Transverse colon (tissue), 4 donors: ENCODE data around the gene SLC22A15. TPM values are rescaled to one million over a fixed set of nuclear protein-coding genes. Genes with fewer than 3 reads are reported as not detected.
"Not testable (repeated sequence)": the region's sequence is repeated elsewhere in the genome, so short reads cannot be mapped to it uniquely, and the experiment has no call there.

Source experiments
- DNase-seq: peaks from one replicate; pipeline ENCODE4 v3.0.0-alpha.2; 2019
- H3K27ac ChIP-seq, 4 donors: fragments of 200-600 bp; sonication (generic); 2 replicates each; pipeline ENCODE4 v1.5.1; 2016 to 2018; ENCODE audit warnings: inconsistent platforms in 4 of 4
- H3K27me3 ChIP-seq: fragments of 200-600 bp; sonication (generic); 2 replicates; pipeline ENCODE4 v1.5.1; 2017; ENCODE audit warnings: inconsistent platforms
- H3K36me3 ChIP-seq, 4 donors: fragments of 200-600 bp; sonication (generic); 2 replicates each; pipeline ENCODE4 v1.5.1; 2017 to 2019; ENCODE audit warnings: inconsistent platforms in 4 of 4
- H3K4me1 ChIP-seq, 4 donors: fragments of 200-600 bp; sonication (generic); 2 replicates each; pipeline ENCODE4 v1.5.1; 2017 to 2020; ENCODE audit warnings: inconsistent platforms in 4 of 4
- H3K4me3 ChIP-seq, 4 donors: fragments of 200-600 bp; sonication (generic); 1 replicate in 1 of 4; 2 replicates in 3 of 4; pipeline versions ENCODE4 v1.5.1 to v1.6.1; 2017 to 2019; ENCODE audit warnings: inconsistent platforms in 4 of 4
- H3K9me3 ChIP-seq, 2 donors: fragments of 200-600 bp; sonication (generic); 2 replicates each; pipeline ENCODE4 v1.5.1; 2017 to 2019; ENCODE audit warnings: inconsistent platforms in 2 of 2
- EP300 ChIP-seq: sonication (generic); formaldehyde crosslinking; IDR thresholded peaks from one replicate; pipeline ENCODE4 v1.6.1; 2017; ENCODE audit warnings: antibody characterized with exemption, low read depth
- POLR2A ChIP-seq: fragments of 450-650 bp; IDR thresholded peaks from one replicate; pipeline ENCODE4 v1.6.1; 2016; ENCODE audit warnings: antibody characterized with exemption, mild to moderate bottlenecking, moderate library complexity
- POLR2AphosphoS5 ChIP-seq, 3 donors: sonication (generic); formaldehyde crosslinking; IDR thresholded peaks; one replicate each; pipeline ENCODE4 v1.6.1; 2016; ENCODE audit warnings: antibody characterized with exemption in 3 of 3
- WGBS, 2 donors: methylation state at CpG; one replicate each; pipeline ENCODE4 v1.1.5; 2018; ENCODE audit warnings: low coverage in 1 of 2; 5-methylcytosine and 5-hydroxymethylcytosine counted together
- in situ Hi-C, 4 donors: fragments of 200-750 bp; cut with MboI; loops; one replicate each; pipeline versions ENCODE4 v1.15.0 to v1.15.1; 2017; ENCODE audit warnings: low sequenced_read_pairs in 3 of 4, low pct_ligation_motif_present in 1 of 4, low pct_unique_long_range_greater_than_20kb in 1 of 4
- intact Hi-C: fragments of 100-400 bp; cut with DNase I; formaldehyde crosslinking; loops from one replicate; pipeline ENCODE4 v1.15.1; 2023; ENCODE audit warnings: low total_unique reads
- total RNA-seq, 4 donors: library from RNA; depleted of rRNA; stranded (reverse); fragments of >200 nt; gene quantifications; one replicate each; pipeline ENCODE4 v1.1.0, GENCODE V29; 2016
- TF ChIP-seq, protein P1 (sequence below), 5 experiments: fragments of 200-600 bp in 3 of 5; fragments of 450-650 bp in 2 of 5; sonication (generic) in 3 of 5; IDR thresholded peaks; 1 replicate in 2 of 5; 2 replicates in 3 of 5; pipeline ENCODE4 v1.5.1; 2016 to 2017; ENCODE audit warnings: antibody characterized with exemption in 5 of 5, inconsistent platforms in 3 of 5, mild to moderate bottlenecking in 2 of 5, moderate library complexity in 1 of 5

Gene SLC22A15
- total RNA-seq, 4 donors from 2014 or later, result 1.9 to 5.6 (median 3.4) TPM

- TF ChIP-seq POLR2AphosphoS5 (IDR thresholded peaks at IDR 0.05) (no peak), EP300 (no peak), POLR2A (no peak)
- TF ChIP-seq, protein P1, sequence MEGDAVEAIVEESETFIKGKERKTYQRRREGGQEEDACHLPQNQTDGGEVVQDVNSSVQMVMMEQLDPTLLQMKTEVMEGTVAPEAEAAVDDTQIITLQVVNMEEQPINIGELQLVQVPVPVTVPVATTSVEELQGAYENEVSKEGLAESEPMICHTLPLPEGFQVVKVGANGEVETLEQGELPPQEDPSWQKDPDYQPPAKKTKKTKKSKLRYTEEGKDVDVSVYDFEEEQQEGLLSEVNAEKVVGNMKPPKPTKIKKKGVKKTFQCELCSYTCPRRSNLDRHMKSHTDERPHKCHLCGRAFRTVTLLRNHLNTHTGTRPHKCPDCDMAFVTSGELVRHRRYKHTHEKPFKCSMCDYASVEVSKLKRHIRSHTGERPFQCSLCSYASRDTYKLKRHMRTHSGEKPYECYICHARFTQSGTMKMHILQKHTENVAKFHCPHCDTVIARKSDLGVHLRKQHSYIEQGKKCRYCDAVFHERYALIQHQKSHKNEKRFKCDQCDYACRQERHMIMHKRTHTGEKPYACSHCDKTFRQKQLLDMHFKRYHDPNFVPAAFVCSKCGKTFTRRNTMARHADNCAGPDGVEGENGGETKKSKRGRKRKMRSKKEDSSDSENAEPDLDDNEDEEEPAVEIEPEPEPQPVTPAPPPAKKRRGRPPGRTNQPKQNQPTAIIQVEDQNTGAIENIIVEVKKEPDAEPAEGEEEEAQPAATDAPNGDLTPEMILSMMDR (IDR thresholded peaks at IDR 0.05), result no peak
- in situ Hi-C loops, result no loop called here
- no peaks in the 10 kb centered on the region for H3K4me1 ChIP-seq
- no peak for DNase-seq
- no peak overlapping the region for H3K27ac ChIP-seq
- no peak overlapping the region for H3K4me3 ChIP-seq
- H3K36me3 ChIP-seq, result no peaks in the 10 kb centered on the region
- WGBS, 2 donors, result 95 to 97% methylated on average over 4 of the region's 4 CpGs
- no peaks in the 10 kb centered on the region for H3K27me3 ChIP-seq
- intact Hi-C loops, result no loop called here
- H3K9me3 ChIP-seq, result no peaks in the 10 kb centered on the region
These were observed 67.8 kb downstream of the SLC22A15 start for GRCh38 chr1:116044071-116044470.

DNA sequence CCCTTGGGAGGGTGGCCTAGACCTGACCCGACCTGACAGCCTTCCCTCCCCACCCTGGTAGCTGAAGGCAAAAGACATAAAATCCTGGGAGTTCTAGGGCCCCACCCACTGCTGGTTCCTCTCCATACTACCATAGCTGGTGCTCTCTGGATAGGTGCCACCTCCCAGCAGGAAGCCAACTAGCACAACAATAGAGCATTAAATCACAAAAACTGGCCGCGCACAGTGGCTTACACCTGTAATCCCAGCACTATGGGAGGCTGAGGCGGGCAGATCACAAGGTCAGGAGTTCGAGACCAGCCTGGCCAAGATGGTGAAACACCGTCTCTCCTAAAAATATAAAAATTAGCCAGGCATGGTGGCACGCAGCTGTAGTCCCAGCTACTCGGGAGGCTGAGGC, 70.6 kb downstream of the SLC22A15 start:
- in situ Hi-C loops, intact Hi-C loops, H3K4me1 ChIP-seq, H3K4me3 ChIP-seq, H3K9me3 ChIP-seq, DNase-seq, H3K27me3 ChIP-seq, H3K27ac ChIP-seq, H3K36me3 ChIP-seq: not testable (repeated sequence)
- 97 to 100% methylated on average over 2 to 7 of the region's 8 CpGs for WGBS, 2 donors

DNA sequence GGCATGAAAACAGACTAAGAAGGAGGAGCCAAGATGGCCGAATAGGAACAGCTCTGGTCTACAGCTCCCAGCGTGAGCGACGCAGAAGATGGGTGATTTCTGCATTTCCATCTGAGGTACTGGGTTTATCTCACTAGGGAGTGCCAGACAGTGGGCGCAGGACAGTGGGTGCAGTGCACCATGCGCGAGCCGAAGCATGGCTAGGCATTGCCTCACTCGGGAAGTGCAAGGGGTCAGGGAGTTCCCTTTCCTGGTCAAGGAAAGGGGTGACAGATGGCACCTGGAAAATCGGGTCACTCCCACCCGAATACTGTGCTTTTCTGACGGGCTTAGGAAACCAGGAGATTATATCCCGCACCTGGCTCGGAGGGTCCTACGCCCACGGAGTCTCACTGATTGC, 75.6 kb downstream of the SLC22A15 start:
- H3K27me3 ChIP-seq, DNase-seq, H3K36me3 ChIP-seq, in situ Hi-C loops, H3K9me3 ChIP-seq, H3K27ac ChIP-seq, H3K4me1 ChIP-seq, H3K4me3 ChIP-seq, intact Hi-C loops: not testable (repeated sequence)
- 95% methylated on average over 16 of the region's 16 CpGs; no CpG with 5 or more reads in 1 of the 2 donors for WGBS, 2 donors

- in situ Hi-C loops, result no loop called here
- no peak for TF ChIP-seq POLR2A
- no peak for TF ChIP-seq EP300
- TF ChIP-seq, protein P1 (IDR thresholded peaks at IDR 0.05), result no peak
- TF ChIP-seq POLR2AphosphoS5 (IDR thresholded peaks at IDR 0.05), result no peak
These were observed 85.9 kb downstream of the SLC22A15 start for GRCh38 chr1:116062201-116062600.

DNA sequence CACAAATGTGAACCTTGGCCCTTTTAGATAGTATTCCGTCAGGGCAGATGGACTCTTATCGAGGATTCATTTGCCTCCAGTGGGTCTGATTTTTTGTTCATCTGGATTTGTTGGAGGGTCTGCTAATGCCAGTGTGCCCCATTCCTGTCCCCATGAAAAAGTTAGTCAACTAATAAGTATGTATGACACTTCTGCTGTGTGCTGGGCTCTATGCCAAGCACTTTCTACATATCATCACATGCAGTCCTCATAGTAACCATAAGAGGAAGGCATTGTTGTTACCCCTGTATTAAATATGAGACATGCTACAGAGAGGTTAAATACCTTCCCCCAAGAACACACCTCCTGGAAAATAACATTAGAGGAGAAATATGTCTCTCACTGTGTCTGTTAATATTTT, 88.3 kb downstream of the SLC22A15 start:
- no peaks in the 10 kb centered on the region for H3K4me1 ChIP-seq
- in situ Hi-C loops (no loop called here), intact Hi-C loops (no loop called here)
- TF ChIP-seq EP300, result no peak
- TF ChIP-seq POLR2A, result no peak
- TF ChIP-seq, protein P1 (IDR thresholded peaks at IDR 0.05), result no peak
- TF ChIP-seq POLR2AphosphoS5 (IDR thresholded peaks at IDR 0.05), result no peak
- H3K4me3 ChIP-seq, result no peak overlapping the region
- H3K36me3 ChIP-seq, result no peaks in the 10 kb centered on the region
- no peaks in the 10 kb centered on the region for H3K9me3 ChIP-seq
- no peaks in the 10 kb centered on the region for H3K27me3 ChIP-seq
- no peak for DNase-seq
- WGBS, 2 donors, result 96 to 100% methylated on average over 2 of the region's 2 CpGs
- H3K27ac ChIP-seq, result no peak overlapping the region

More at GRCh38 chr1:116062201-116062600, 85.9 kb downstream of the SLC22A15 start:
- Histone ChIP-seq H3K36me3 (no peaks in the 10 kb centered on the region), H3K27ac (no peak overlapping the region), H3K4me1 (no peaks in the 10 kb centered on the region), H3K27me3 (no peaks in the 10 kb centered on the region), H3K9me3 (no peaks in the 10 kb centered on the region), H3K4me3 (no peak overlapping the region)
- WGBS, 2 donors, result 73 to 80% methylated on average over 1 of the region's 1 CpG
- intact Hi-C loops, result no loop called here
- no peak for DNase-seq
